ENCODE results near the gene GSTCD. TPM values are rescaled to one million over a fixed set of nuclear protein-coding genes. Genes with fewer than 3 reads are reported as not detected.

Gene GSTCD
- total RNA-seq, 1 donor from 2014 or later, result 12.3 TPM

- Mint-ChIP-seq H3K4me1 (no peaks in the 10 kb centered on the region), H3K4me3 (no peak overlapping the region), H3K27ac (no peak overlapping the region), H3K9me3 (peaks cover 17% of the 10 kb centered on the region), H3K36me3 (ENCODE audit: low read depth) (peaks cover 42% of the 10 kb centered on the region), H3K27me3 (no peaks in the 10 kb centered on the region)
- POLR2A ChIA-PET, result no interaction called here
- intact Hi-C loops (cut with micrococcal nuclease), result no loop called here
- no peak for TF ChIP-seq CTCF (IDR thresholded peaks at IDR 0.05)
- ATAC-seq (ENCODE audit: low read depth) (no peak), DNase-seq (no peak)
- CTCF ChIA-PET, result no interaction called here
Observed at GRCh38 chr4:105741548-105741947, 33.0 kb downstream of the GSTCD start.

GRCh38 chr4:105748222-105748621, 39.6 kb downstream of the GSTCD start:
- no peak for TF ChIP-seq CTCF (IDR thresholded peaks at IDR 0.05)
- CTCF ChIA-PET, result no interaction called here
- Mint-ChIP-seq H3K27ac (no peak overlapping the region), H3K9me3 (no peaks in the 10 kb centered on the region), H3K27me3 (no peaks in the 10 kb centered on the region), H3K36me3 (ENCODE audit: low read depth) (peaks cover 2% of the 10 kb centered on the region), H3K4me1 (no peaks in the 10 kb centered on the region), H3K4me3 (no peak overlapping the region)
- ATAC-seq (ENCODE audit: low read depth) (no peak), DNase-seq (no peak)
- POLR2A ChIA-PET, result no interaction called here
- intact Hi-C loops (cut with micrococcal nuclease), result no loop called here

GRCh38 chr4:105751718-105752299, 43.2 kb downstream of the GSTCD start:
- no peak overlapping the region for H3K4me3 Mint-ChIP-seq
- intact Hi-C loops (cut with micrococcal nuclease), result no loop called here
- POLR2A ChIA-PET, result no interaction called here
- H3K27me3 Mint-ChIP-seq, result no peaks in the 10 kb centered on the region
- ATAC-seq (ENCODE audit: low read depth) (no peak), DNase-seq (no peak)
- TF ChIP-seq CTCF (IDR thresholded peaks at IDR 0.05), result no peak
- CTCF ChIA-PET, result no interaction called here
- no peaks in the 10 kb centered on the region for H3K4me1 Mint-ChIP-seq
- H3K9me3 Mint-ChIP-seq, result no peaks in the 10 kb centered on the region
- H3K36me3 Mint-ChIP-seq (ENCODE audit: low read depth), result no peaks in the 10 kb centered on the region
- no peak overlapping the region for H3K27ac Mint-ChIP-seq

- Mint-ChIP-seq H3K27ac (no peak overlapping the region), H3K4me3 (no peak overlapping the region), H3K36me3 (ENCODE audit: low read depth) (no peaks in the 10 kb centered on the region), H3K9me3 (no peaks in the 10 kb centered on the region), H3K27me3 (no peaks in the 10 kb centered on the region), H3K4me1 (no peaks in the 10 kb centered on the region)
- intact Hi-C loops (cut with micrococcal nuclease), result no loop called here
- DNase-seq, result no peak
- ChIA-PET CTCF (interaction anchor here (1.0 kb wide), 1 partner anchor 39 kb away, joined by 3 read pairs; no protein-coding TSS in a partner anchor), POLR2A (no interaction called here)
- no peak for TF ChIP-seq CTCF (IDR thresholded peaks at IDR 0.05)
- no peak for ATAC-seq (ENCODE audit: low read depth)
Observed at GRCh38 chr4:105753361-105753760, 44.8 kb downstream of the GSTCD start.

- Mint-ChIP-seq H3K27ac (no peak overlapping the region), H3K36me3 (ENCODE audit: low read depth) (no peaks in the 10 kb centered on the region), H3K27me3 (no peaks in the 10 kb centered on the region), H3K4me1 (no peaks in the 10 kb centered on the region), H3K4me3 (no peak overlapping the region), H3K9me3 (no peaks in the 10 kb centered on the region)
- ATAC-seq (ENCODE audit: low read depth) (no peak), DNase-seq (no peak)
- TF ChIP-seq CTCF (IDR thresholded peaks at IDR 0.05), result no peak
- CTCF ChIA-PET, result no interaction called here
- intact Hi-C loops (cut with micrococcal nuclease), result no loop called here
- POLR2A ChIA-PET, result no interaction called here
Observed at GRCh38 chr4:105755375-105755774, 46.8 kb downstream of the GSTCD start.
